HFFc6 (cell line): Measurements from ENCODE around the gene ACOX1. TPM values are rescaled to one million over a fixed set of nuclear protein-coding genes. Genes with fewer than 3 reads are reported as not detected.

Experiments
- DNase-seq: peaks from one replicate; pipeline ENCODE4 v3.0.0-alpha.2; 2018
- H3K27ac Mint-ChIP-seq: 2 replicates; pipeline ENCODE4 v1.8.0; 2020; ENCODE audit warnings: mild to moderate bottlenecking, mixed read lengths
- H3K27me3 Mint-ChIP-seq: 2 replicates; pipeline ENCODE4 v1.8.0; 2021; ENCODE audit warnings: mild to moderate bottlenecking, moderate library complexity, mixed read lengths; ENCODE audit not compliant: insufficient read depth
- H3K36me3 Mint-ChIP-seq: 2 replicates; pipeline ENCODE4 v1.8.0; 2021; ENCODE audit warnings: low read depth, mixed read lengths
- H3K4me1 Mint-ChIP-seq: 2 replicates; pipeline ENCODE4 v1.8.0; 2020; ENCODE audit warnings: low read depth, mixed read lengths
- H3K4me3 Mint-ChIP-seq: 2 replicates; pipeline ENCODE4 v1.8.0; 2020; ENCODE audit warnings: mild to moderate bottlenecking, moderate library complexity, mixed read lengths
- H3K9me3 Mint-ChIP-seq: 2 replicates; pipeline ENCODE4 v1.8.0; 2020; ENCODE audit warnings: mild to moderate bottlenecking, mixed read lengths
- total RNA-seq, 6 experiments: library from RNA; stranded (reverse); fragmentation: NEBNext Ultra II Directional; extraction: Animal tissue kit (Norgen Biotek cat#: 25700); gene quantifications; 2 replicates in 1 of 6; 3 replicates in 5 of 6; pipeline ENCODE4 v1.2.3, GENCODE V29; 2021
- TF ChIP-seq, protein P1 (sequence below): fragments of 200-600 bp; sonication (generic); IDR thresholded peaks from 2 replicates; pipeline ENCODE4 v1.5.0; 2021; ENCODE audit warnings: antibody characterized with exemption, mild to moderate bottlenecking

The ACOX1 gene
- total RNA-seq, 6 experiments from 2014 or later, result 40.4 to 47.2 (median 44.5) TPM

DNA sequence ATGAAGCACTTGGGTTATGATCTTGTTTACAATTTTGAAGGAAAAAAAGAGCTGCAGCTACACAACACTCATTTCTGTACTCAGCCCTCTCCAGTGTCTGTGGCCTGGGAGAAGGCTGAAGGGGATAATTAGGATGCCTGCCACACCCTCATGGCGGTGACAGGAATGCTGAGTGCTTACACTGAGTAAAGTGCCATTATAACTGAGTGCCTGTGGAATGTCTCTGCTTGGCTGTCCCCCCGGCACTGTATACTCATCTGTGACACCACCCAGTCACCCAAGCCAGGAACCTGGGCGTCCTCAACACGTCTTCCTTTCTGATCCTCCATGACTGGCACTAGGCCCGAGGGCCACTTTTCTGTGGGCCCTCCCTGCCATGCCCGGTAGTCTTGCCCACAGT lies 70.8 kb downstream of the ACOX1 start:
- Mint-ChIP-seq H3K4me1 (peaks cover 12% of the 10 kb centered on the region; the same call in 1 of the 2 replicates), H3K4me3 (no peak overlapping the region), H3K36me3 (no peaks in the 10 kb centered on the region), H3K27me3 (peaks cover 2% of the 10 kb centered on the region; the same call in 1 of the 2 replicates), H3K9me3 (no peaks in the 10 kb centered on the region), H3K27ac (no peak overlapping the region; the same call in 1 of the 2 replicates)
- TF ChIP-seq, protein P1, sequence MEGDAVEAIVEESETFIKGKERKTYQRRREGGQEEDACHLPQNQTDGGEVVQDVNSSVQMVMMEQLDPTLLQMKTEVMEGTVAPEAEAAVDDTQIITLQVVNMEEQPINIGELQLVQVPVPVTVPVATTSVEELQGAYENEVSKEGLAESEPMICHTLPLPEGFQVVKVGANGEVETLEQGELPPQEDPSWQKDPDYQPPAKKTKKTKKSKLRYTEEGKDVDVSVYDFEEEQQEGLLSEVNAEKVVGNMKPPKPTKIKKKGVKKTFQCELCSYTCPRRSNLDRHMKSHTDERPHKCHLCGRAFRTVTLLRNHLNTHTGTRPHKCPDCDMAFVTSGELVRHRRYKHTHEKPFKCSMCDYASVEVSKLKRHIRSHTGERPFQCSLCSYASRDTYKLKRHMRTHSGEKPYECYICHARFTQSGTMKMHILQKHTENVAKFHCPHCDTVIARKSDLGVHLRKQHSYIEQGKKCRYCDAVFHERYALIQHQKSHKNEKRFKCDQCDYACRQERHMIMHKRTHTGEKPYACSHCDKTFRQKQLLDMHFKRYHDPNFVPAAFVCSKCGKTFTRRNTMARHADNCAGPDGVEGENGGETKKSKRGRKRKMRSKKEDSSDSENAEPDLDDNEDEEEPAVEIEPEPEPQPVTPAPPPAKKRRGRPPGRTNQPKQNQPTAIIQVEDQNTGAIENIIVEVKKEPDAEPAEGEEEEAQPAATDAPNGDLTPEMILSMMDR, result no peak
- DNase-seq, result peak; percentile 6

DNA sequence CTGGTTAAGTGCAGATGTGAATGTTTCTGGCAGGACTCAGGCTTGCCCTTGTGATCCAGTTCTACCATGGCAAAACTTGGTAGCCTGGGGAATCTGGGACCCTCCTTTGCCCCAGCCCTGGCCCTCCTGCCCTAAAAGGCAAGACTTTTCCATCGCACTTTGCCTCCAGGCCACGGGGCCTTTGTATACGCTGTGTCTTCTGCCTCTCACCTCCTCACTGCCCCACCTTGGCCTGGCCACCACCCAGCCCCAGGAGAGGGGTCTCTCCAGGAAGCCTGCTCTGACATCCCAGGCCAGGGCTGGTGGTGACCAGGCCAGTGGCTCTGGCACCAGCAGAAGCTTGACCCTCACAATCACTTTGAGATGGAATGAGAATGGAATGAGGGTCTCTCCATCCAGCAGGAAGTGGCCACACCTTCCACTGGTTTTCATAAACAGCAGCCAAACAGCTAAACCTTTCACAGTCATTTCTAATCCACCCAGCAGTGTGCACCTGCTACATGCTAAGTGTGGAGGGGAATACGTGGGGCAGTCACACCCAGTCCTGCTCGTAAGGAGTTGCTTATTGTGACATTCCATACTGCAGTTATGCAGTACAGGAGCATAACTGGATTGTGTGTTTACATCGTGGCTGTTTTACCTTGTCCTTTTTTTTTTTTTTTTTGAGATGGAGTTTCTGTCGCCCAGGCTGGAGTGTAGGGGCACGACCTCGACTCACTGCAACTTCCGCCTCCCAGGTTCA lies 72.7 kb downstream of the ACOX1 start:
- H3K4me3 Mint-ChIP-seq, result no peak overlapping the region
- peaks cover 12% of the 10 kb centered on the region; the same call in 1 of the 2 replicates for H3K4me1 Mint-ChIP-seq

DNA sequence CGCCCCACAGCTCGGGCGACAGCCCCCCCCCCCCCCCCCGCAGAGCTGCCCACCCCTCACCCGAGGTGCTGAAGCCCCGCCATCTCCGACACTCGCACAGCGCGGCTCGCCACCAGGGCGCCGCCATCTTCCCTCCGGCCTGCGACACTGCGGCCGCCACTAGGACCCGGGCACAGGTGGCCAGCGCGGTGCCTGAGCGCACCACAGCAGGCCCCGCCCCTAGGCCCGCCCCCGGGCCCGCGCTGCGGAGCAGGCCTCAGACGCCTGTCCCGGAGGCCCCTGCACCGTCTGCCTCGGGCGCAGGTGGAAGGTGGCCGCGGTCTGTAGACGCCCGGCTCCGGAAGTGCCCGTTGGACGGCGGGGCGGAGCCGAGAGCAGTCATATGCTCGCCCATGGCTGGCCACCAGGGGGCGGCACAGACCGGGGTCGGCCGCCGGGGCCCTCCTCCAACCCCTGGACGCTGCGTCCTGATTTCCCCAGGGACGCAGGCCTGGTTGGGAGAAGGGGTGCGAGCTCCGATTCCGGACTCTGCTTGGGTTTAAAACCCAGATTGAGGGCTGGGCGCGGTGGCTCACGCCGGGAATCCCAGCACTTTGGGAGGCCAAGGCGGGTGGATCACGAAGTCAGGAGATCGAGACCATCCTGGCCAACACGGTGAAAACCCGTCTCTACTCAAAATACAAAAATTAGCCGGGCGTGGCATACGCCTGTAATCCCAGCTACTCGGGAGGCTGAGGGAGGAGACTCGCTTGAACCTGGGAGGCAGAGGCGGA lies 74.0 kb downstream of the ACOX1 start, which contains the start of gene MRPL38:
Gene MRPL38, minus strand, starts transcription at position 136 of the 773 bp plus-strand sequence. Its CDS starts 9 bp downstream, at position 127.
- peaks cover 9% of the 10 kb centered on the region; the same call in 1 of the 2 replicates for H3K4me1 Mint-ChIP-seq
- peak within 1 kb of the TSS; percentile 95 for H3K27ac Mint-ChIP-seq
- peak within 1 kb of the TSS; percentile 97 for H3K4me3 Mint-ChIP-seq
- peak; percentile 95 for DNase-seq
- TF ChIP-seq, protein P1, result peak; percentile 100
- no peaks in the 10 kb centered on the region for H3K9me3 Mint-ChIP-seq
- no peaks in the 10 kb centered on the region for H3K36me3 Mint-ChIP-seq
- H3K27me3 Mint-ChIP-seq, result peaks cover 2% of the 10 kb centered on the region; the same call in 1 of the 2 replicates

More for the DNA sequence above, 72.7 kb downstream of the ACOX1 start:
- TF ChIP-seq, protein P1, result no peak
- H3K27ac Mint-ChIP-seq, result no peak overlapping the region
- H3K36me3 Mint-ChIP-seq, result no peaks in the 10 kb centered on the region
- peaks cover 2% of the 10 kb centered on the region; the same call in 1 of the 2 replicates for H3K27me3 Mint-ChIP-seq
- H3K9me3 Mint-ChIP-seq, result no peaks in the 10 kb centered on the region
- DNase-seq, result no peak

DNA sequence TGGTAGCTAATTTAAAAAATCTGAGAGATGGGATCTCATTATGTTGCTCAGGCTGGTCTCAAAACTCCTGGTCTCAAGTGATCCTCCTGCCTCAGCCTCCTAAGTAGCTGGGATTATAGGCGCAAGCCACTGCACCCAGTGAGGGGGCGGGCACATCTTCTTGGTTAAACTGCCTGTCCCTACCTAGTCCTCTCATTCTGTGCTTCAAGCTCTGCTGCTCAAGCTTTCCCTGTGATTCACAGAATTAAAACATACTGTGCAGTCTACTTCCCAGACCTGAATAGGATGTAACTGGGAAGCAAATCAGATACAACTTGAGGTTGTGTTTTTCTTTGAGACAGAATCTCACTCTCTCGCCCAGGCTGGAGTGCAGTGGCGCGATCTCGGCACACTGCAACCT lies 76.6 kb downstream of the ACOX1 start:
- Mint-ChIP-seq H3K36me3 (no peaks in the 10 kb centered on the region), H3K4me1 (peaks cover 4% of the 10 kb centered on the region), H3K27me3 (peaks cover 2% of the 10 kb centered on the region; the same call in 1 of the 2 replicates), H3K4me3 (no peak overlapping the region), H3K27ac (no peak overlapping the region), H3K9me3 (no peaks in the 10 kb centered on the region)
- DNase-seq, result no peak
- TF ChIP-seq, protein P1, result no peak

DNA sequence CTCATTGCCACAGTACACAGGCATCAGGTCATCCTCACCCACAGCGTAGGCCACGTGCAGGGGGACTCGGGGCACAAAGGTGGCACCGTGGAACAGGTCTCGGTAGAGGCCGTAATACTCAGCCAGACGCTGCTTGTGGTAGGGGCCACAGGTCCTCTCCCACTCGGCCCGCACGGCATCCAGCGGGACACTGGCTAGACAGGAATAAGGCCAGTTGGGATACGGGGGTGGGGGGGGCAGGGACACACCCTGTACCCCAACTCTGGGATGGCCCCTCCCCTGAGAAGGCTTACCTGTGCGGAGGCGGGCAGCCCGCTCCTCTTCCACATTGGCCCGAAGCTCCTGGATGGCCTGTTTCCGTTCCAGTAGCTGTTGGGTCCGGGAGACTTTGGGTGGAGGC lies 77.2 kb downstream of the ACOX1 start:
- peaks cover under 1% of the 10 kb centered on the region; the same call in 1 of the 2 replicates for H3K27me3 Mint-ChIP-seq
- DNase-seq, result no peak
- H3K4me1 Mint-ChIP-seq, result peaks cover 8% of the 10 kb centered on the region
- H3K4me3 Mint-ChIP-seq, result no peak overlapping the region
- no peaks in the 10 kb centered on the region for H3K36me3 Mint-ChIP-seq
- no peak overlapping the region for H3K27ac Mint-ChIP-seq
- H3K9me3 Mint-ChIP-seq, result no peaks in the 10 kb centered on the region
- TF ChIP-seq, protein P1, result no peak
